Lung (tissue), 12 donors: Measurements from ENCODE around the gene CARMIL1. TPM values are rescaled to one million over a fixed set of nuclear protein-coding genes. Genes with fewer than 3 reads are reported as not detected.
A peak's percentile ranks its signal among the peaks of the same experiment; 100 is the strongest.

Source experiments
- ATAC-seq: fragments of 200-7000 bp; cut with Tn5 transposase; one replicate; pipeline ENCODE4 v1.9.1; 2020; ENCODE audit warnings: moderate number of reproducible peaks; ENCODE audit not compliant: insufficient read depth, low FRiP score
- DNase-seq, 3 donors: peaks; one replicate each; pipeline ENCODE4 v3.0.0-alpha.2; 2013 to 2017
- H3K27ac ChIP-seq, 2 donors: one replicate each; pipeline ENCODE4 v1.5.1; 2013; ENCODE audit warnings: mild to moderate bottlenecking in 2 of 2, moderate library complexity in 2 of 2, control low read depth in 1 of 2, inconsistent platforms in 1 of 2, low read depth in 1 of 2, low read length in 1 of 2
- H3K27me3 ChIP-seq, 3 donors: one replicate each; pipeline ENCODE4 v1.5.1; 2013; ENCODE audit warnings: low read length in 2 of 3; ENCODE audit not compliant: control insufficient read depth in 3 of 3, insufficient read depth in 3 of 3
- H3K36me3 ChIP-seq, 4 donors: one replicate each; pipeline ENCODE4 v1.5.1; 2013; ENCODE audit warnings: low read length in 4 of 4, mild to moderate bottlenecking in 1 of 4, moderate library complexity in 1 of 4; ENCODE audit not compliant: control insufficient read depth in 4 of 4, insufficient read depth in 4 of 4
- H3K4me1 ChIP-seq, 5 donors: one replicate each; pipeline ENCODE4 v1.5.1; 2013; ENCODE audit warnings: low read length in 5 of 5, mild to moderate bottlenecking in 2 of 5, moderate library complexity in 1 of 5; ENCODE audit not compliant: control insufficient read depth in 5 of 5, insufficient read depth in 5 of 5
- H3K4me3 ChIP-seq: one replicate; pipeline ENCODE4 v1.5.1; 2013; ENCODE audit warnings: mild to moderate bottlenecking, control low read depth, moderate library complexity
- H3K9ac ChIP-seq, 2 donors: one replicate each; pipeline ENCODE4 v1.5.1; 2013; ENCODE audit warnings: low read length in 2 of 2, control low read depth in 1 of 2; ENCODE audit not compliant: insufficient read depth in 1 of 2
- H3K9me3 ChIP-seq, 4 donors: one replicate each; pipeline ENCODE4 v1.5.1; 2013; ENCODE audit warnings: low read length in 3 of 4, mild to moderate bottlenecking in 1 of 4, moderate library complexity in 1 of 4; ENCODE audit not compliant: control insufficient read depth in 4 of 4, insufficient read depth in 3 of 4
- WGBS, 2 donors: extraction: QIAGEN DNeasy Blood & Tissue Kit; methylation state at CpG; one replicate each; pipeline ENCODE4 v1.1.7; 2013; 5-methylcytosine and 5-hydroxymethylcytosine counted together
- polyA plus RNA-seq, 2 donors: library from polyadenylated mRNA; stranded (reverse); fragments of 200-250 nt; gene quantifications; one replicate each; pipeline ENCODE4 v1.2.1, GENCODE V29; 2013
- total RNA-seq, 2 donors: library from RNA; depleted of rRNA in 1 of 2; stranded (reverse); fragments of >200 nt in 1 of 2; gene quantifications; one replicate each; pipeline ENCODE4 v1.2.1, GENCODE V29; 2014 to 2021
- TF ChIP-seq, protein P1 (sequence below): IDR thresholded peaks from 2 replicates; pipeline ENCODE4 v1.5.1; 2012; ENCODE audit warnings: mild to moderate bottlenecking; ENCODE audit errors: control extremely low read depth, extremely low read depth
- donor health status: control.
- donor health status: control.
- donor health status: Bipolar disorder and iron deficiency.
- donor health status: healthy.
- donor health status: DM: yes; HTN: yes; CAD: no.

Gene CARMIL1
- total and polyA plus RNA-seq, 4 donors: 8.0 to 38.3 (median 34.9) TPM

DNA sequence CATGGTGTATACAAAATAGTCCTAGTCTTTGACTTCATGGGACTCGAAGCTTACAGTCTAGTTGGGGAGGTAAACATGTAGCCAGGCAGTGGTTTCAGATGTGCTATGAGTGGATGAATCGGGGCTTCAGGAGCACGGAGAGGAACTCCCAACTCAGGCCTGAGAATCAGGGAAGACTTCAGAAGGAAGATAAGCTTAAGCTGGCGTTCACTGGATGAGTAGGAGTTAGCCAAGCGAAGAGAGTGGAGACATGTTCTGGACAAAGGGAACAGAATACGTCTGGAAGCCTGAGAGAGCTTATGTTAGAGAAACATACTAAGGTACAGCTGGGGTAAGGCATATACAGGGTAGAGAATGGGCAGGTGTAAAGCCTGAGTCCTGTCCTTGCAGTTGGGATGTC lies 8.8 kb downstream of the CARMIL1 start:
- Histone ChIP-seq H3K4me3 (no peak overlapping the region), H3K27me3 (no peaks in the 10 kb centered on the region), H3K9ac (no peak overlapping the region), H3K9me3 (no peaks in the 10 kb centered on the region), H3K27ac (peak overlapping the region in 1 of 2 donors; percentile 45), H3K36me3 (no peaks in the 10 kb centered on the region), H3K4me1 (peaks cover 0 to 4% (median 2%) of the 10 kb centered on the region in 5 donors)
- 91% methylated on average over 6 of the region's 6 CpGs for WGBS, 2 donors
- ATAC-seq (no peak), DNase-seq (no peak)
- TF ChIP-seq, protein P1, sequence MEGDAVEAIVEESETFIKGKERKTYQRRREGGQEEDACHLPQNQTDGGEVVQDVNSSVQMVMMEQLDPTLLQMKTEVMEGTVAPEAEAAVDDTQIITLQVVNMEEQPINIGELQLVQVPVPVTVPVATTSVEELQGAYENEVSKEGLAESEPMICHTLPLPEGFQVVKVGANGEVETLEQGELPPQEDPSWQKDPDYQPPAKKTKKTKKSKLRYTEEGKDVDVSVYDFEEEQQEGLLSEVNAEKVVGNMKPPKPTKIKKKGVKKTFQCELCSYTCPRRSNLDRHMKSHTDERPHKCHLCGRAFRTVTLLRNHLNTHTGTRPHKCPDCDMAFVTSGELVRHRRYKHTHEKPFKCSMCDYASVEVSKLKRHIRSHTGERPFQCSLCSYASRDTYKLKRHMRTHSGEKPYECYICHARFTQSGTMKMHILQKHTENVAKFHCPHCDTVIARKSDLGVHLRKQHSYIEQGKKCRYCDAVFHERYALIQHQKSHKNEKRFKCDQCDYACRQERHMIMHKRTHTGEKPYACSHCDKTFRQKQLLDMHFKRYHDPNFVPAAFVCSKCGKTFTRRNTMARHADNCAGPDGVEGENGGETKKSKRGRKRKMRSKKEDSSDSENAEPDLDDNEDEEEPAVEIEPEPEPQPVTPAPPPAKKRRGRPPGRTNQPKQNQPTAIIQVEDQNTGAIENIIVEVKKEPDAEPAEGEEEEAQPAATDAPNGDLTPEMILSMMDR: no peak

- no peak for ATAC-seq
- H3K9me3 ChIP-seq: no peaks in the 10 kb centered on the region
- peaks cover 0 to 4% (median 2%) of the 10 kb centered on the region in 5 donors for H3K4me1 ChIP-seq
- no peaks in the 10 kb centered on the region for H3K36me3 ChIP-seq
- H3K9ac ChIP-seq: no peak overlapping the region
- no peak overlapping the region for H3K27ac ChIP-seq
- TF ChIP-seq, protein P1: no peak
- no peak overlapping the region for H3K4me3 ChIP-seq
- WGBS, 2 donors: 93 to 95% methylated on average over 2 of the region's 2 CpGs
- DNase-seq: no peak
- H3K27me3 ChIP-seq: no peaks in the 10 kb centered on the region
Measured at GRCh38 chr6:25288518-25288917, 9.3 kb downstream of the CARMIL1 start.

DNA sequence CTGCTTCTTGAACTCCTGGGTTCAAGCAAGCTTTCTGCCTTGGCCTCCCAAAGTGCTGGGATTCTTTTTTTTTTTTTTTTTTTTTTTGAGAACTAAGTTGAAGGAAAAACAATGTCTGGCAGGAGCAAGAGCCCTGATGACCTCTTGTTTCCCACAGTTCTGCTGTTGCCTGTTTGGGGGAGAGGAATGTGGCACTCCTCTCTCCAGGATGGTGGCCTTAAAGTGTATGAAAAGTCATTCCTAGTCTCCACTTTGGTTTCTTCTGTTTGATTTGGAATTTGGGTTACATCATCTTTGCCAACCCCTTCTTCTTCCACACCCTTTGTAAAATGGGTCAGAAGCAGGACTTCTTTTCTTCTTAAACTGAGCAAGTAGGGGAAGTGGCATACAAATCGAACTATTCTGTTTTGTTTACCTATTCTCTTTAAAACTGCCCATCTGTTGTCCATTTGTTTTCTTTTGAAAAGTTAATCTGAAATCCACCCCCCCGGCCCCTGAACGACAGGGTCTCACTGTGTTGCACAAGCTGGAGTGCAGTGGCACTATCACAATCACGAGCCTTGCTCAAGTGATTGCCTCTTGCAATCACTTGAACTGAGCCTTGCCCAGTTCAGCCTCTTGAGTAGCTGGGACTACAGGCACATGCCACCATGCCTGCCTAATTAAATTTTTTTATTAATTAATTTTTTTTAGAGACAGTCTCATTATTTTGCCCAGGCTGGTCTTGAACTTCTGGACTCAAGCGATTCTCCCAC lies 11.3 kb downstream of the CARMIL1 start:
- Histone ChIP-seq H3K4me3 (no peak overlapping the region), H3K9me3 (no peaks in the 10 kb centered on the region), H3K36me3 (no peaks in the 10 kb centered on the region), H3K27me3 (no peaks in the 10 kb centered on the region), H3K27ac (peak overlapping the region in 1 of 2 donors; percentile 14), H3K9ac (no peak overlapping the region), H3K4me1 (peaks cover 0 to 7% (median 2%) of the 10 kb centered on the region in 5 donors)
- TF ChIP-seq, protein P1: no peak
- ATAC-seq (no peak), DNase-seq (no peak)
- WGBS, 2 donors: 56 to 59% methylated on average over 5 of the region's 5 CpGs
